ENCODE measurements around the gene RNASEL. TPM values are rescaled to one million over a fixed set of nuclear protein-coding genes. Genes with fewer than 3 reads are reported as not detected.

RNASEL gene
- total RNA-seq, 1 experiment from 2014 or later, result 1.2 TPM

DNA sequence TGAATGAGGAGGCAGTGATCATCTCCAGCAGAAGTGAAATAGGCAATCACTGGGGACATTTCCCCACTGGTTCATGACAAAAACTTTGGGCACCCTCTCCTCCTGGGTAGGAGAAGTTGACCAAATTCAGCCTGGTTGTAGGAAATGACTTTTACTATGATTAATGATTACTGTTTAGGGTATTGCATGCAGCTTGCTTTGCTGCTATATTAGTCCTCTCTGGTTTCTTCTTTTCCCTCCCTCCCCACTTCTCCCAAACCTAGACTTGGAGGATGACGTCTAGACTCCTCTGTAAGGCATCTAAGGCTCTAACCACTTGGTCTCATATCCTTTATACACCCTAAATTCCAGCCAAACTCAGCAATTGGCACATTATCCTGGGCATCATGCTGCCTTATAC is 18.5 kb upstream of the RNASEL start:
- H3K9me3 ChIP-seq (ENCODE audit: control insufficient read depth, insufficient read depth, low read depth, low read length), result no peaks in the 10 kb centered on the region
- no peak overlapping the region for H3K27ac ChIP-seq (ENCODE audit: low read length)
- no TSS peak for BruUV-seq (replicated peaks)
- no peaks in the 10 kb centered on the region for H3K4me1 ChIP-seq (ENCODE audit: control insufficient read depth, insufficient read depth, low read length)
- in situ Hi-C loops (cut with HindIII; ENCODE audit: low pct_unique_long_range_greater_than_20kb, low sequenced_read_pairs) (no loop called here), intact Hi-C loops (cut with micrococcal nuclease; ENCODE audit: unreplicated experiment) (no loop called here)
- ChIA-PET CTCF (no interaction called here), POLR2A (no interaction called here)
- peaks cover 11% of the 10 kb centered on the region for H3K27me3 ChIP-seq (ENCODE audit: control insufficient read depth, insufficient read depth, low read length)
- TF ChIP-seq, protein P1, sequence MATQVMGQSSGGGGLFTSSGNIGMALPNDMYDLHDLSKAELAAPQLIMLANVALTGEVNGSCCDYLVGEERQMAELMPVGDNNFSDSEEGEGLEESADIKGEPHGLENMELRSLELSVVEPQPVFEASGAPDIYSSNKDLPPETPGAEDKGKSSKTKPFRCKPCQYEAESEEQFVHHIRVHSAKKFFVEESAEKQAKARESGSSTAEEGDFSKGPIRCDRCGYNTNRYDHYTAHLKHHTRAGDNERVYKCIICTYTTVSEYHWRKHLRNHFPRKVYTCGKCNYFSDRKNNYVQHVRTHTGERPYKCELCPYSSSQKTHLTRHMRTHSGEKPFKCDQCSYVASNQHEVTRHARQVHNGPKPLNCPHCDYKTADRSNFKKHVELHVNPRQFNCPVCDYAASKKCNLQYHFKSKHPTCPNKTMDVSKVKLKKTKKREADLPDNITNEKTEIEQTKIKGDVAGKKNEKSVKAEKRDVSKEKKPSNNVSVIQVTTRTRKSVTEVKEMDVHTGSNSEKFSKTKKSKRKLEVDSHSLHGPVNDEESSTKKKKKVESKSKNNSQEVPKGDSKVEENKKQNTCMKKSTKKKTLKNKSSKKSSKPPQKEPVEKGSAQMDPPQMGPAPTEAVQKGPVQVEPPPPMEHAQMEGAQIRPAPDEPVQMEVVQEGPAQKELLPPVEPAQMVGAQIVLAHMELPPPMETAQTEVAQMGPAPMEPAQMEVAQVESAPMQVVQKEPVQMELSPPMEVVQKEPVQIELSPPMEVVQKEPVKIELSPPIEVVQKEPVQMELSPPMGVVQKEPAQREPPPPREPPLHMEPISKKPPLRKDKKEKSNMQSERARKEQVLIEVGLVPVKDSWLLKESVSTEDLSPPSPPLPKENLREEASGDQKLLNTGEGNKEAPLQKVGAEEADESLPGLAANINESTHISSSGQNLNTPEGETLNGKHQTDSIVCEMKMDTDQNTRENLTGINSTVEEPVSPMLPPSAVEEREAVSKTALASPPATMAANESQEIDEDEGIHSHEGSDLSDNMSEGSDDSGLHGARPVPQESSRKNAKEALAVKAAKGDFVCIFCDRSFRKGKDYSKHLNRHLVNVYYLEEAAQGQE (IDR thresholded peaks at IDR 0.05; ENCODE audit: insufficient read depth in 1 of 2, low read depth in 2 of 2, low read length in 1 of 2), result no peak
- TF ChIP-seq TCF7L2 (IDR thresholded peaks at IDR 0.05; ENCODE audit: low read depth, low read length), result no peak
- no peak for TF ChIP-seq SIN3A (IDR thresholded peaks at IDR 0.05; ENCODE audit: borderline replicate concordance, insufficient read depth, low read depth, low read length)
- no peak for TF ChIP-seq POLR2AphosphoS5 (IDR thresholded peaks at IDR 0.05; ENCODE audit: low read depth, low read length)
- TF ChIP-seq, protein P2, sequence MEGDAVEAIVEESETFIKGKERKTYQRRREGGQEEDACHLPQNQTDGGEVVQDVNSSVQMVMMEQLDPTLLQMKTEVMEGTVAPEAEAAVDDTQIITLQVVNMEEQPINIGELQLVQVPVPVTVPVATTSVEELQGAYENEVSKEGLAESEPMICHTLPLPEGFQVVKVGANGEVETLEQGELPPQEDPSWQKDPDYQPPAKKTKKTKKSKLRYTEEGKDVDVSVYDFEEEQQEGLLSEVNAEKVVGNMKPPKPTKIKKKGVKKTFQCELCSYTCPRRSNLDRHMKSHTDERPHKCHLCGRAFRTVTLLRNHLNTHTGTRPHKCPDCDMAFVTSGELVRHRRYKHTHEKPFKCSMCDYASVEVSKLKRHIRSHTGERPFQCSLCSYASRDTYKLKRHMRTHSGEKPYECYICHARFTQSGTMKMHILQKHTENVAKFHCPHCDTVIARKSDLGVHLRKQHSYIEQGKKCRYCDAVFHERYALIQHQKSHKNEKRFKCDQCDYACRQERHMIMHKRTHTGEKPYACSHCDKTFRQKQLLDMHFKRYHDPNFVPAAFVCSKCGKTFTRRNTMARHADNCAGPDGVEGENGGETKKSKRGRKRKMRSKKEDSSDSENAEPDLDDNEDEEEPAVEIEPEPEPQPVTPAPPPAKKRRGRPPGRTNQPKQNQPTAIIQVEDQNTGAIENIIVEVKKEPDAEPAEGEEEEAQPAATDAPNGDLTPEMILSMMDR (IDR thresholded peaks at IDR 0.05), result no peak
- H3K36me3 ChIP-seq (ENCODE audit: control insufficient read depth, insufficient read depth, low read length), result no peaks in the 10 kb centered on the region; the same call in 1 of the 2 replicates
- no peak overlapping the region for H3K4me3 ChIP-seq (ENCODE audit: low read depth in 2 of 2, low read length in 2 of 2)
- no peak for ATAC-seq
- no peak for DNase-seq (ENCODE audit: low read depth, low spot score)

DNA sequence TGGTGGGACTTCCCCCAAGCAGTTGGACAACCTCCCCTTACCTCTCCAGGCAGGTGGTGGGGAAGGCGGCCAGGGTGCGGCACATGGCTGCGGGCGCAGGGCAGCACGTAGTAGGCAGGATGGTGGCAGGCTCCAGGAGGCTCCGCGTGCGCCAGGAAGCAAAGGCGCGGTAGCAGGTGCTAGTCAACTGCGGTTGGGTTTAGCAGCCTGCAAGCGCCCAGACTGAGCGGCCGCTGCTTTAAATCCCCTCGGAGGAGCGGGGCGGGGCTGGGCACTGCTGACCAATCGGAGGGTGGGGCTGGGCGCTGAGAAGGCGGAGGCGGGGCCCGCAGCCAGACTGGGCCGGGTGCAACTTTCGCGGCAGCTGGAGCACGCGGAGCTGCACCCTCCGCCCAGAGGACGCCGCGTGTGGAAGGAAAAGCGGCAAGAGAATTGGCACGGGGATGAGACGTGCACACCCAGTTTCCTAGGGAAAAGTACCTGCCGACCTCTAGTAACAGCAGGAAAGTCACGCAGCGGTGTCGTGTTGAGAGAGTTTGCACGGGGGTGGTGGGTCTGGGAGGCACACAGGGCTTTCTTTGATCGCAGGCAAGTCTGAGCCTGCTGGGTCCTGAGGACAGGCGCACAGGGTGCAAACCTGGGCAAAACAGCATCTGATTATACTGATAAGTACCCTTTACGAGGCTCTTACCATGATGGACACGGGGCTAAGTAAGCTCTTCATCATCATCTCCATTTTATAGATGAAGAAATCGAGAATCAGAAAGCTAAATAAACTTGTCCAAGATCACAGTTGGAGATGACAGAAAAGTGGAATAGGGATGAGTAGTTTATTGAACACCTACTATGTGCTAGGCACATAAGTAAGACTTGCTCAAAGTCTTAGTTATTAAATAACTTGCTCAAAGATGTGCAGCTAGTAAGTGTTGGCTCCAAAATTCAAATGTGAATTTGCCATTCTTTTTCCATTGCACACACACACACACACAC is 15.4 kb upstream of the RNASEL start, which contains the start of gene RGS16:
Gene RGS16 (minus strand): TSS at position 215 of the 990 bp plus-strand sequence. CDS start 130 bp downstream, at position 85.
- ATAC-seq (peak; percentile 96), DNase-seq (ENCODE audit: low read depth, low spot score) (no peak)
- H3K4me3 ChIP-seq (ENCODE audit: low read depth in 2 of 2, low read length in 2 of 2), result peak within 1 kb of the TSS; percentile 35 to 43
- H3K36me3 ChIP-seq (ENCODE audit: control insufficient read depth, insufficient read depth, low read length), result no peaks in the 10 kb centered on the region; the same call in 1 of the 2 replicates
- intact Hi-C loops (cut with micrococcal nuclease; ENCODE audit: unreplicated experiment) (no loop called here), in situ Hi-C loops (cut with HindIII; ENCODE audit: low pct_unique_long_range_greater_than_20kb, low sequenced_read_pairs) (no loop called here)
- POLR2A ChIA-PET, result no interaction called here
- BruUV-seq (replicated peaks), result no TSS peak
- no peaks in the 10 kb centered on the region for H3K4me1 ChIP-seq (ENCODE audit: control insufficient read depth, insufficient read depth, low read length)
- H3K27ac ChIP-seq (ENCODE audit: low read length), result no peak within 1 kb of the TSS
- H3K9me3 ChIP-seq (ENCODE audit: control insufficient read depth, insufficient read depth, low read depth, low read length), result no peaks in the 10 kb centered on the region
- TF ChIP-seq TCF7L2 (IDR thresholded peaks at IDR 0.05; ENCODE audit: low read depth, low read length), result no peak
- CTCF ChIA-PET, result no interaction called here
- H3K27me3 ChIP-seq (ENCODE audit: control insufficient read depth, insufficient read depth, low read length), result peaks cover 7% of the 10 kb centered on the region

Data from Panc1 (cell line).